ENCODE measurements around the gene FAM76B. TPM values are rescaled to one million over a fixed set of nuclear protein-coding genes. Genes with fewer than 3 reads are reported as not detected.

FAM76B gene
- total RNA-seq, 6 donors from 2014 or later, result 16.2 to 82.8 (median 25.4) TPM

DNA sequence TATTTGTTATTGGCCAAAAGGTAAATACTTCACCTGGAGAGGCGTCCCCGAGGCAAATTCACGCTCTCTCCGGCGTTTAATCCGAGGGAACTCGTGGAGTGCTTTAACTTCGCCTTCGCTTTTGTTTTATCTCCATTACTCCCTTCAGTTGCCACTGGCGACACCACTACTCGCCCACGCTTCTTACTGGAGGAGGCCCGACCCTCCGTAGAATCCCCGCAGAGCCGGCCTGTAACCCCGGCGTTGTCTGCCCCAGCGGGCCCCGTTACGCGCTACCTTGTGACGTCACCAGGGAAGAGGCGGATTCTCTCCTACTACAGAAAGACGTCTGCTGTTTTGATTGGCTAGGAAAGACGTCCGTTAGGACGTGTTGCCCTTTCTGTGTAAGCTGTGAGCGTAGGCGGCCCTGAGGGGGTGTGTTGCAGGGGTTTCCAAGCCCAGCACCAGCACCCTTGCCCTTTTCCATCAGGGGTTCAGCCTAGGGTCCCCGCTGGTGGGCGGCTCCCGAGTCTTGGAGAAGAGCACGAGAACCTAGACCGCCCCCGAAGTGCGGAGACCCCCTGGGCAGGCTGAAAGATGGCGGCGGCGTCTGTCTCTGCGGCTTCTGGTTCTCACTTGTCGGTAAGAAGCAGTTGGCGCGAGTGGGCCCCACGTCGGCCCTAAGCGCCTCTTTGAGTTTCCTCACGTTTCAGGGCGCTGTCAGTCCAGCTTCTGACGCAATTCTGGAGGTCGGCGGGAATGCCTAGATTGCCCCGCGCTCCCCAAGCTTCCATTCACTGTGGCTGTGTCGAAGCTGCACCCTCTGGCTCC lies 746 bp upstream of the FAM76B start, which contains the start of gene CEP57:
Gene CEP57 (plus strand): TSS at position 376 of the 810 bp plus-strand sequence. CDS start 201 bp downstream, at position 577.
- peak within 1 kb of the TSS; percentile 72 to 94 (median 74) for H3K4me3 ChIP-seq
- no peaks in the 10 kb centered on the region for H3K27me3 ChIP-seq
- peak; percentile 89 to 98 for DNase-seq
- H3K27ac ChIP-seq, result peak within 1 kb of the TSS; percentile 97 to 100 (median 98)
- peak; percentile 94 to 96 for ATAC-seq (ENCODE audit: low FRiP score in 2 of 2)
- peaks cover 4 to 22% (median 7%) of the 10 kb centered on the region in 4 donors for H3K36me3 ChIP-seq
- H3K9me3 ChIP-seq, result no peaks in the 10 kb centered on the region
- TF ChIP-seq CTCF (IDR thresholded peaks at IDR 0.05) (peak in 2 of 6 experiments; percentile 8 to 14), POLR2AphosphoS5 (IDR thresholded peaks at IDR 0.05) (peak in 1 of 2 donors; percentile 72), EP300 (IDR thresholded peaks at IDR 0.05) (no peak), POLR2A (IDR thresholded peaks at IDR 0.05) (peak in 3 of 4 donors; percentile 56 to 80 (median 72))
- peaks cover 20 to 31% (median 24%) of the 10 kb centered on the region in 4 donors for H3K4me1 ChIP-seq
- 0 to 1% methylated on average over 29 to 49 of the region's 55 CpGs for WGBS, 2 donors

GRCh38 chr11:95788921-95789505 lies 569 bp downstream of the FAM76B start:
- 2% methylated on average over 12 to 14 of the region's 34 CpGs for WGBS, 2 donors
- no peaks in the 10 kb centered on the region for H3K9me3 ChIP-seq
- peak in 1 of 2 donors; percentile 26 for DNase-seq
- TF ChIP-seq POLR2AphosphoS5 (IDR thresholded peaks at IDR 0.05) (no peak), EP300 (IDR thresholded peaks at IDR 0.05) (no peak), CTCF (IDR thresholded peaks at IDR 0.05) (peak in 1 of 6 experiments; percentile 27)
- ATAC-seq (ENCODE audit: low FRiP score in 2 of 2), result no peak
- H3K36me3 ChIP-seq, result peaks cover 5 to 35% (median 15%) of the 10 kb centered on the region in 4 donors
- H3K27ac ChIP-seq, result peak overlapping the region; percentile 97 to 100 (median 98)
- H3K4me3 ChIP-seq, result peak overlapping the region; percentile 69 to 74 (median 72)
- no peaks in the 10 kb centered on the region for H3K27me3 ChIP-seq
- peaks cover 20 to 31% (median 24%) of the 10 kb centered on the region in 4 donors for H3K4me1 ChIP-seq

GRCh38 chr11:95780544-95780943 lies 9.0 kb downstream of the FAM76B start:
- peaks cover 29 to 96% (median 34%) of the 10 kb centered on the region in 4 donors for H3K36me3 ChIP-seq
- no peak for ATAC-seq (ENCODE audit: low FRiP score in 2 of 2)
- H3K4me3 ChIP-seq, result no peak overlapping the region
- TF ChIP-seq POLR2A (IDR thresholded peaks at IDR 0.05), result no peak
- H3K27ac ChIP-seq, result no peak overlapping the region
- 95 to 97% methylated on average over 2 of the region's 2 CpGs for WGBS, 2 donors
- H3K27me3 ChIP-seq, result no peaks in the 10 kb centered on the region
- no peak for DNase-seq
- H3K9me3 ChIP-seq, result no peaks in the 10 kb centered on the region
- no peaks in the 10 kb centered on the region for H3K4me1 ChIP-seq

- Histone ChIP-seq H3K4me3 (no peak overlapping the region), H3K27ac (no peak overlapping the region), H3K36me3 (peaks cover 26 to 96% (median 33%) of the 10 kb centered on the region in 4 donors), H3K9me3 (no peaks in the 10 kb centered on the region), H3K27me3 (no peaks in the 10 kb centered on the region), H3K4me1 (no peaks in the 10 kb centered on the region)
- DNase-seq, result no peak
- no peak for TF ChIP-seq EP300 (IDR thresholded peaks at IDR 0.05)
- WGBS, 2 donors, result 94 to 95% methylated on average over 3 of the region's 3 CpGs
- ATAC-seq (ENCODE audit: low FRiP score in 2 of 2), result no peak
These were observed 10.9 kb downstream of the FAM76B start for GRCh38 chr11:95778699-95779098.

DNA sequence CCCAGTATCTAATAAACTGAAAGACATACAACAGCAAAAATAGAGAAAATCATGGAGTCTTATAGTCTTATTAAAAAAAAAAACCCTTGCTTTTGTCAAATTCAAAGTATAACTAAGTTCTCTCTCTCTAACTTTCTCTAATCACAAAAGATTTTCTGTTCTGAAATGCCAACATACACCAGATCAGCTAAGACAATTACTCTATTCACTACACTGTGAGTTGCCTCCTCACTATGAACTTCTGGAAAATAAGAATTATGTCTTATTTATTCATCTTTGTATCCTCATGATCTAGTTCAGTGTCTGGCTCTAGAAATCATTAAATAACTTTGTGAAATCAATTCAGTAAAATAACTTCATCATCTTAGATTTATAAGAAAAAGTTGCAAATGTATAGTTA lies 12.7 kb downstream of the FAM76B start:
- H3K9me3 ChIP-seq, result no peaks in the 10 kb centered on the region
- ATAC-seq (ENCODE audit: low FRiP score in 2 of 2), result no peak
- peaks cover 14 to 95% (median 21%) of the 10 kb centered on the region in 4 donors for H3K36me3 ChIP-seq
- no peaks in the 10 kb centered on the region for H3K27me3 ChIP-seq
- no peak for DNase-seq
- no peak overlapping the region for H3K4me3 ChIP-seq
- TF ChIP-seq POLR2AphosphoS5 (IDR thresholded peaks at IDR 0.05) (no peak), EP300 (IDR thresholded peaks at IDR 0.05) (no peak), POLR2A (IDR thresholded peaks at IDR 0.05) (no peak), CTCF (IDR thresholded peaks at IDR 0.05) (no peak)
- H3K4me1 ChIP-seq, result no peaks in the 10 kb centered on the region
- H3K27ac ChIP-seq, result no peak overlapping the region

Data from upper lobe of left lung (tissue), 6 donors.